Stimulated activated CD4-positive, alpha-beta T cell treated with anti-CD3 and anti-CD28 coated beads, TNF-alpha, amount 100 ng/mL, for 24 hours (primary cell): ENCODE results near the gene NCL.
A peak's percentile ranks its signal among the peaks of the same experiment; 100 is the strongest.

ENCODE experiments used
- DNase-seq, 3 experiments: peaks; one replicate each; pipeline ENCODE4 v3.0.0-alpha.2; 2020; ENCODE audit warnings: low read depth in 3 of 3

NCL gene

DNA sequence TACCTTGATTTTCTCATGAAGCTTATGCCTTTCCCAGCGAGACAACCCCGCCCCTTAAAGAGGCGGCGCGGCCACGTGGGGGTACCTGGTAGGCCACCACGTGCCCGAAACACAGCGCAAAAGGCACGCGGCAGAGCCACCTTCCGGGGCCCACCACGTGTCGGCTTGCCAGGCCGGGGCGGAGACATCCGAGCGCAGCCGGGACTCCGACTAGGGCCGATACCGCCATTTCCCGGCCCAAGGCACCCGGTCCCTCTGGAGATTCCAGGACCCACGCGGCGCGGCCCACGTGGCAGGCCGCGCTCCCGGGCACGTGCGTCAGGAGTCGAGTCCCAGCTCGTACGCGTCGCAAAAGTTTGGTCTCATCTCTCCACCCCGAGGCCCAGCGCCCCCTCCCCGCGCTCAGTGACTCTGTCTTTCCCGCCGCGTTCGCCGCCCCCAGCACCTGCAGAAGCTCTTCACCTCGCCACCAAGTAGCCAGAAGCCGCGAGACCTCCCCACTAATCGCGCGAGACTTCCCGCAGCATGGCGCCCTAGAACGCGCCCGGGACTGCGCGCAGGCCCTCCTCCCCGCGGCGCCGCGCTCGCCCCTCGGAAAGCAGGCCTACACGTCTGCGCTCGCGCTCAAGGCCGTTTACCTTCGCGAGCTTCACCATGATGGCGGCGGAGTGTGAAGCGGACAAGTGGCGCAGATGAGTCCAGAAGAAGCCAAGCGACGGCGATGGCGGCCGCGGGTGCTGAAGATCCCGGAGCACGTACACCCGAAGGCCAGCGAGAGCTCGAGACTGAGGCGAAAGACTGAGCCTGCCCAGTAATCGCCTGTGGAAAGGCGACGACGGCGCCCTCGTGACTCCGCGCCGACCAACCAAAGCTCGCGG, at the start of gene NCL:
Gene NCL, minus strand, starts transcription at position 787 of the 878 bp plus-strand sequence. Its CDS starts 131 bp downstream, at position 656.
- DNase-seq, result peak; percentile 68 to 83 (median 76)

- DNase-seq, result no peak
Observed at GRCh38 chr2:231513746-231514224, 49.5 kb upstream of the NCL start.

- DNase-seq, result no peak
Observed at GRCh38 chr2:231512222-231512621, 47.9 kb upstream of the NCL start.

DNA sequence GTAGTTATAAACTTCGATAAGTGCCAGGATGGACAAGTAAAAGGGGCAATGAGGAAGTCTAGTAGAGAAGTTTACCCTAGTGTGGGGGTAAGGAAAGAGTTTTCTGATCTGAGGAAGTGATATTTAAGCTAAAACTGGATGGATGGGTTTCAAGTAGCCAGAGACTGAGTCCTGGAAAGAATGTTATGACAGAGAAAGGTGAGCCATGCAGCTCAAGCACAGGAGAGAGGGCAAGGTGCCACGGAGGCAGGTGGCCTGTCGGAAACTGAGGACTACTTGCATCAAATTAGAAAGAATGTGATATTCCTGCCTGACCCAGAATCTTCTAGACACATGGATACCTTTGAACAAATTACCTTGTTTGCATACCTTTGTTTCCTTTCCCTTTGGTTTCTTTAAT, 39.5 kb upstream of the NCL start:
- DNase-seq, result no peak

DNA sequence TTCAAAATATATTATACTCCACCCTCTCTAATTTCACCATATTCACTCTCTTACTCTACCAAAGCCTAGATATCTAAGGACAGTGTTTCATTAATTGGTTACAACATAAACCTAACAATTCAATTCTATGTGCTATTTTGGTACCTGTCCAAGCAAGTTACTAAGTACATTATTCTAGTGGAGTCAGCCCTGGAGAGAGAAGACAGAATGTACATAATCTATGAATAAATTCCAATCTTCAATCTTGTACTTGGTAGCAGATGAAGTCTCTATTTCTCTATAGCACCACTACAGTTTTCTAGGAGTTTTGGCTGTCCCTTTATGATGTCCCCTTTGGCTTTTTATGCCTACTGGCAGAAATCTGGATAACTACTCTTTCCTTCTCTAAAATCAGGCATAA, 38.3 kb upstream of the NCL start:
- no peak for DNase-seq

GRCh38 chr2:231497651-231498050, 33.4 kb upstream of the NCL start:
- DNase-seq, result no peak

DNA sequence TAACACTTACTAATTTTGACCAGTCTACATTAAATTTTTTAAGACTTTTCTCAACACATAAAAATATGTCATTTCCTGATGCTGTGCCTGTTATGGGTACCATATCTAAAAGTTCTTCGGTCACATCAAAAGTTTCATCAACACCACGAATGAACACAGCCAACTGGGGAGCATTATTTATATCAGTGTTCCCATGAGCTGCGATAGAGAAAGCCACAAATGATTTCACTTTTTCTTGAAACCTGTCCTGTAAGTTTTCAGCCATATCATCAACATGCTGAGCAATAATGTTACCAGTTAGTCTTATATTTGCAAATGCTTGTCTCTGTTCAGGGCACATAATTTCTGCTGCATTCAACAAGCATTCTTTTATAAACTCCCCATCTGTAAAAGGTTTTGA, 30.4 kb upstream of the NCL start:
- no peak for DNase-seq

- DNase-seq, result no peak
Observed at GRCh38 chr2:231490801-231491200, 26.5 kb upstream of the NCL start.

DNA sequence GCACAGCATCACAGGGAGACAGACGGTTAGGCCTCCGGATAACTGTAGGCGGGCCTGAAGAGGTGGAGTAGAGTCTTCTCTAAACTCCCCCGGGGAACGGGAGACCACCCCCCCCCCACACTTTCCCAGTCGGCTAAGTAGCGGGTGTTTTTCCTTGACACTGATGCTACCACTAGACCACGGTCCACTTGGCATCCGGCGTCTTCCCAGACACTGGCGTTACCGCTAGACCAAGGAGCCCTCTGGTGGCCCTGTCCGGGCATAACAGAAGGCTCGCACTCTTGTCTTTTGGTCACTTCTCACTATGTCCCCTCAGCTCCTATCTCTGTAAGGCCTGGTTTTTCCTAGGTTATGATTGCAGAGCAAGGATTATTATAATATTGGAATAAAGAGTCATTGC, 25.7 kb upstream of the NCL start:
- peak in 1 of 3 experiments; percentile 41 for DNase-seq

DNA sequence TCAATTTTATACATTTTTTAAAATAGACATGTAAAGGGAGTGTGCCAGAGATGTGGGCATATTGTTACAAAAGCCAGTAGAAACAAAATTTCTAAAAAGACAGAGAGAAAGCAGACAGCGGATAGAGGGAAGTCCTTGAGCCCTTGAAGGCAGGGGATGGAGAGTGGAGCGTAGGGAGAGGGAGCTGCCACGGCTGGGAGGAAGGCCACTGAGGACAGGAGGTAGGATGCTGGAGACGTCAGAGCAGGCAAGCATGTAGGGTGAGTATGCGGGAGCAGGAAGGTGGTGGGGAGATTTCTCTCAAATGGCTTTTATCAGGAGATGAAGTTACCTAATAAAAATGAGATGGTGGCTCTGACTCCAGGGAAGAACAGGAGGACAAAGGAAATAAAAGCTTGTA, 24.0 kb upstream of the NCL start:
- no peak for DNase-seq

GRCh38 chr2:231486851-231487596, 22.7 kb upstream of the NCL start:
- DNase-seq, result no peak

- DNase-seq, result peak in 2 of 3 experiments; percentile 12 to 36
Observed at GRCh38 chr2:231483398-231484329, 19.4 kb upstream of the NCL start.

- peak; percentile 54 to 73 (median 58) for DNase-seq
Observed at GRCh38 chr2:231482806-231483391, 18.6 kb upstream of the NCL start.

DNA sequence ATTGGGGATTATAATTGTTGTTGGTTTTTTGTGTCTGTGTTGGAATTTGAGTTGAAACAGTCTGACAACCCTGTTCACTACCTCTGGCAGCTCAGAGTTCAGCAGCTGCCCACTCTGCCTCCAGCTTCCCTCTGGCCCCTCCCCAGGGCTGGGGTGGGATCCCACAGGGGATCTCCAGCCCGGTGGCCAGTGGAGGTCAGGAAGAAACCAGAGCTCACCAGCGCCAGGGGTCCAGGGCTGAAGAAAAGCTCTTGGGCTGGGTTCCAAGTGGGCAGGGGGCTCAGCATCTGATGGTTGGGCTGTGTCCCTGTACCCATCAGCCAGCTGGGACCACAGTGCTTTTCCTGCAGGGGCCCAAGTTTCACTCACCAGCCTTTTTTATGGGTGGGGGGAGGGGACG, 16.5 kb upstream of the NCL start:
- no peak for DNase-seq

DNA sequence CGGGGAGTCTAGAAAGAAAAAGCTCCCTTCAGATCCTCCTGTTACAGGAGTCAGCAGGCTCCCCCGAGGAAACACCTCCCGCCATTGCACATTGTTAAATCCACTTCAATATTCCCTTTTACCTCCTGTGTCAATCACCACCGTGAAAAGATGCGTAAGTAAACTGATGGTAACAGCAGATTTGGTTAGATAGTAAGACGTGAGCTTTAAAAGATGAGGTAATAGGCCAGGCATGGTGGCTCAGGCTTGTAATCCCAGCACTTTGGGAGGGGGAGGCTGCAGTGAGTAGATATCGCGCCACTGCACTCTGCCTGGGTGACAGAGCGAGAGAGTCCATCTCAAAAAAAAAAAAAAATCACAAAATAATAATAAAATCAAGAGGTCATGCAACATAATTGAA, 15.2 kb upstream of the NCL start:
- no peak for DNase-seq

GRCh38 chr2:231476920-231477319, 12.6 kb upstream of the NCL start:
- no peak for DNase-seq

- no peak for DNase-seq
Observed at GRCh38 chr2:231475965-231476364, 11.7 kb upstream of the NCL start.

DNA sequence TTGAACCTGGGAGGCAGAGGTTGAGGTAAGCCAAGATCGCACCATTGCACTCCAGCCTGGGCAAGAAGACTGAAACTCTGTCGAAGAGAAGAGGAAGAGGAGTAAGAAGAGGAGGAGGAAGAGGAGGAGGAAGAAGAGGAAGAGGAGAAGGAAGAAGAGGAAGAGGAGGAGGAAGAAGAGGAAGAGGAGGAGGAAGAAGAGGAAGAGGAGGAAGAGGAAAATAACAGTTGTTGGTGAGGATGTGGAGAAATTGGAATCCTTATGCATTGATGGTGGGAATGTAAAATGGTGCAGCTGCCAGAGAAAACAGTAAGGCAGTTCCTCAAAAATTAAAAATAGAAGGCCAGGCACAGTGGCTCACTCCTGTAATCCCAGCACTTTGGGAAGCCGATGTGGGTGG, 8.5 kb upstream of the NCL start:
- DNase-seq, result no peak

DNA sequence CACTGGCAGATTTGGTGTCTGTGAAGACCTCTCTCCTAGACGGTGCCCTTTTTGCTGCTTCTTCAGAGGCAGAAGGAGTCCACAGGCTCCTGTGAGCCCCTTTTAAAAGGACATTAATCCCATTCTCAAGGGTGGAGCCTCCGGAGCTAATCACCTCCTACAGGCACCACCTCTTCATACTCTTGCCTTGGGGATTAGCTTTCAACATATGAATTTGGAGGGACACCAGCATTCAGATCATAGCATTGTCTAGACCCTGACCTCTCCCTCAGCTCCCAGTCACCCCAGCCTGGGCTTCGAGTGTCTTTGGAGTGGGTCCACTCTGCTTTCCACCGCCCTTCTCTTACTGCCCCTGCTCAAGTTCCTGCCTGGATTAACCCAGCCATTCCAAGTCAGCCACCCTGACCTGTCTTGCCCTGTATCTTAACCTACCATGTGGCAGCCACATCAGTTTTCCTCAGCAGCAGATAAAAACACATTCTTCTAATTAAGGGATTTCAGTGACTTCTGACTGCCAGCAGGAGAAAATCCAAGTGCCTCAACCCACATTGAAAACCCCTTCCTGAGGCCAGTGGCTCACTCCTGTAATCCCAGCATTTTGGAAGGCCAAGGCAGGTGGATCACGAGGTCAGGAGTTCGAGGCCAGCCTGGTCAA, 6.1 kb upstream of the NCL start:
- DNase-seq, result no peak

- no peak for DNase-seq
Observed at GRCh38 chr2:231469583-231469950, 5.3 kb upstream of the NCL start.
